H9 (cell line): ENCODE data around the gene RADIL. TPM values are rescaled to one million over a fixed set of nuclear protein-coding genes. Genes with fewer than 3 reads are reported as not detected.

ENCODE experiments used
- DNase-seq: peaks from one replicate; pipeline ENCODE4 v3.0.0-alpha.2; 2017
- H2AFZ ChIP-seq: one replicate; pipeline ENCODE4 v1.6.1; 2013; ENCODE audit warnings: mild to moderate bottlenecking, low read length, control low read depth, moderate library complexity
- H2AK5ac ChIP-seq: 2 replicates; pipeline ENCODE4 v1.6.1; 2013; ENCODE audit warnings: low read length, control low read depth, mixed read lengths; ENCODE audit not compliant: insufficient read length
- H2BK120ac ChIP-seq: one replicate; pipeline ENCODE4 v1.6.1; 2013; ENCODE audit warnings: low read depth, mild to moderate bottlenecking, low read length, control low read depth, inconsistent platforms; ENCODE audit not compliant: poor library complexity, severe bottlenecking
- H2BK12ac ChIP-seq: 2 replicates; pipeline ENCODE4 v1.6.1; 2013; ENCODE audit warnings: low read length, control low read depth, mixed read lengths, low read depth; ENCODE audit not compliant: insufficient read length
- H2BK15ac ChIP-seq: 2 replicates; pipeline ENCODE4 v1.6.1; 2013; ENCODE audit warnings: low read depth, low read length, control low read depth
- H2BK20ac ChIP-seq: one replicate; pipeline ENCODE4 v1.6.1; 2013; ENCODE audit warnings: low read depth, mild to moderate bottlenecking, low read length, control low read depth, inconsistent platforms; ENCODE audit not compliant: poor library complexity, severe bottlenecking
- H2BK5ac ChIP-seq: 2 replicates; pipeline ENCODE4 v1.6.1; 2013; ENCODE audit warnings: low read length, control low read depth, mixed read lengths; ENCODE audit not compliant: insufficient read length
- H3K14ac ChIP-seq: 2 replicates; pipeline ENCODE4 v1.6.1; 2013; ENCODE audit warnings: low read length, control low read depth; ENCODE audit not compliant: insufficient read depth
- H3K18ac ChIP-seq: 2 replicates; pipeline ENCODE4 v1.6.1; 2013; ENCODE audit warnings: low read depth, mild to moderate bottlenecking, mixed read lengths, low read length, control low read depth; ENCODE audit not compliant: insufficient read length
- H3K23ac ChIP-seq: 2 replicates; pipeline ENCODE4 v1.6.1; 2013; ENCODE audit warnings: low read length, control low read depth, mixed read lengths, low read depth; ENCODE audit not compliant: insufficient read length
- H3K23me2 ChIP-seq: 2 replicates; pipeline ENCODE4 v1.6.1; 2013; ENCODE audit warnings: low read depth, mild to moderate bottlenecking, mixed read lengths, low read length, control low read depth; ENCODE audit not compliant: insufficient read length, poor library complexity, severe bottlenecking
- H3K27ac ChIP-seq: 2 replicates; pipeline ENCODE4 v1.5.1; 2013; ENCODE audit warnings: low read length, control low read depth, mixed read lengths, low read depth; ENCODE audit not compliant: insufficient read length
- H3K27me3 ChIP-seq: 2 replicates; pipeline ENCODE4 v1.6.1; 2013; ENCODE audit warnings: low read length, control low read depth, inconsistent platforms; ENCODE audit not compliant: insufficient read depth
- H3K4ac ChIP-seq: 2 replicates; pipeline ENCODE4 v1.6.1; 2013; ENCODE audit warnings: low read depth, mild to moderate bottlenecking, control low read depth, inconsistent platforms, low read length, moderate library complexity
- H3K4me1 ChIP-seq: 2 replicates; pipeline ENCODE4 v1.6.1; 2013; ENCODE audit warnings: low read length, control low read depth, inconsistent platforms; ENCODE audit not compliant: insufficient read depth
- H3K4me2 ChIP-seq: 2 replicates; pipeline ENCODE4 v1.6.1; 2013; ENCODE audit warnings: low read length, control low read depth, mixed read lengths; ENCODE audit not compliant: insufficient read length, insufficient read depth
- H3K56ac ChIP-seq: 2 replicates; pipeline ENCODE4 v1.6.1; 2013; ENCODE audit warnings: low read depth, mild to moderate bottlenecking, mixed read lengths, low read length, control low read depth; ENCODE audit not compliant: insufficient read length
- H3K79me1 ChIP-seq: 2 replicates; pipeline ENCODE4 v1.6.1; 2013; ENCODE audit warnings: low read depth, mild to moderate bottlenecking, moderate library complexity, low read length, control low read depth, inconsistent platforms; ENCODE audit not compliant: insufficient read depth, poor library complexity, severe bottlenecking
- H3K79me2 ChIP-seq: 2 replicates; pipeline ENCODE4 v1.6.1; 2013; ENCODE audit warnings: low read length, control low read depth, inconsistent platforms; ENCODE audit not compliant: insufficient read depth
- H3K9ac ChIP-seq: 2 replicates; pipeline ENCODE4 v1.6.1; 2013; ENCODE audit warnings: low read length, control low read depth, mixed read lengths; ENCODE audit not compliant: insufficient read length; ENCODE audit errors: extremely low read depth
- H3K9me3 ChIP-seq: one replicate; pipeline ENCODE4 v1.6.1; 2013; ENCODE audit warnings: low read depth, low read length, inconsistent platforms; ENCODE audit not compliant: control insufficient read depth
- H3T11ph ChIP-seq: one replicate; pipeline ENCODE4 v1.6.1; 2013; ENCODE audit warnings: mild to moderate bottlenecking, low read length, control low read depth, inconsistent platforms
- H4K20me1 ChIP-seq: one replicate; pipeline ENCODE4 v1.6.1; 2013; ENCODE audit not compliant: control insufficient read depth, insufficient read length, insufficient read depth
- H4K5ac ChIP-seq: 2 replicates; pipeline ENCODE4 v1.6.1; 2013; ENCODE audit warnings: low read depth, mild to moderate bottlenecking, mixed read lengths, low read length, control low read depth; ENCODE audit not compliant: insufficient read length
- H4K8ac ChIP-seq: replicated peaks from 2 replicates; pipeline ENCODE4 v1.6.1; 2013; ENCODE audit warnings: low read length, control low read depth, mixed read lengths, low read depth; ENCODE audit not compliant: insufficient read length
- H4K91ac ChIP-seq: 2 replicates; pipeline ENCODE4 v1.6.1; 2013; ENCODE audit warnings: low read depth, mild to moderate bottlenecking, moderate library complexity, mixed read lengths, low read length, control low read depth; ENCODE audit not compliant: insufficient read length
- H3K27ac Mint-ChIP-seq, 3 experiments: 2 replicates in 2 of 3; 3 replicates in 1 of 3; pipeline ENCODE4 v1.8.0; 2020 to 2021; ENCODE audit warnings: mixed read lengths in 3 of 3, mild to moderate bottlenecking in 1 of 3, moderate library complexity in 1 of 3
- H3K27me3 Mint-ChIP-seq: 2 replicates; pipeline ENCODE4 v1.8.0; 2021; ENCODE audit warnings: low read depth, mild to moderate bottlenecking, moderate library complexity, mixed read lengths
- H3K36me3 Mint-ChIP-seq, 3 experiments: 2 replicates in 2 of 3; 3 replicates in 1 of 3; pipeline ENCODE4 v1.8.0; 2020 to 2021; ENCODE audit warnings: low read depth in 3 of 3, mixed read lengths in 3 of 3; ENCODE audit not compliant: insufficient read depth in 1 of 3
- H3K4me1 Mint-ChIP-seq, 2 experiments: 2 replicates each; pipeline ENCODE4 v1.8.0; 2020; ENCODE audit warnings: mixed read lengths in 2 of 2
- H3K4me3 Mint-ChIP-seq, 2 experiments: 2 replicates in 1 of 2; 3 replicates in 1 of 2; pipeline ENCODE4 v1.8.0; 2020 to 2021; ENCODE audit warnings: mild to moderate bottlenecking in 2 of 2, mixed read lengths in 2 of 2, moderate library complexity in 1 of 2
- H3K9me3 Mint-ChIP-seq, 2 experiments: 2 replicates in 1 of 2; 3 replicates in 1 of 2; pipeline ENCODE4 v1.8.0; 2020; ENCODE audit warnings: mild to moderate bottlenecking in 2 of 2, mixed read lengths in 2 of 2, moderate library complexity in 1 of 2
- WGBS: extraction: QIAGEN DNeasy Blood & Tissue Kit; methylation state at CpG from one replicate; pipeline ENCODE4 v1.1.7; 2013; ENCODE audit warnings: missing lambda C conversion rate, low lambda C conversion rate, mixed read lengths; ENCODE audit not compliant: insufficient read length; ENCODE audit errors: extremely low coverage; 5-methylcytosine and 5-hydroxymethylcytosine counted together
- total RNA-seq: library from RNA; stranded (reverse); gene quantifications from 2 replicates; pipeline ENCODE4 v1.2.1, GENCODE V29; 2021
- TF ChIP-seq, protein P1 (sequence below): fragments of 200-600 bp; sonication (generic); conservative IDR thresholded peaks from 3 replicates; pipeline ENCODE4 v1.8.0; 2021; ENCODE audit warnings: antibody characterized with exemption, mild to moderate bottlenecking

The RADIL gene
- total RNA-seq, 1 experiment from 2014 or later = 4.7 TPM

DNA sequence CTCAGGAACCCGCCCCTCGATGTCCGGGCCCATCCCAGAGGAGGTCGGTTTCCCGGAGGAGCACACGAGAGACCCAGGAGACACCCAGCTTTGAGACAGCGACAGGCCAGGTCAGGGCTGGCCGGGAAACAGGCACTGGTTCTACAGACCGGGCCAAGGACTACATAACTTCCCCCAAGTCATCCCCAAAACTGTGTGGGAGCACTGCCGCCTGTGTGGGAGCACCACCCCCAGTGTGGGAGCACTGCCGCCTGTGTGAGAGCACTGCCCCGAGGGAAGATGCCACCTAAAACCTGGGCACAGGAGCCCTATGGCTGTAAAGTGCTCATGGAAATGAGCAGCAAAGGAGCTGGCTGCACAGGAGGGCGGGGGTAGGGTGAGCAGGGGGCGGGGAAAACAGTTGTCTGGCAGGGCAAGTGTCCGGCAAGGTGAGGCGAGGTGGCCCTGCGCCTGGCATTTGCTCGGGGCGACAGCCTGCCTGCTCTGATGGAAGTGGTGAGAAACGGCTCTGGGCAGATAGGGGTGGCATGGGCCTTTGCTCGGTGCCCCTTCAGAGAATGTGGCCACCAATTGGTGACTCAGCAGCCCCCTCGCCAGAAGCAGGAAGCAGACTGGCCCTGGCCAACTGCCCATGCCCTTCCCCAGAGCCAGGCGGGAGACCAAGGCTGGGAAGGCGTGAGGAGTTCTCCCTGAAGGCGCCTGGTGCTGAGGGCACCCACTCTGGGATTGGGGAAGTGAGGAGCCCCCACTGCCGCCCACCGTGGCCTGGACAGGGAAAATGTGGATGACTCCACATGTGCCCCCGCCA lies 47.9 kb downstream of the RADIL start:
- no peak overlapping the region for H2BK20ac ChIP-seq
- H2BK12ac ChIP-seq = no peak overlapping the region
- WGBS = no CpG with 5 or more reads among the region's 28 CpGs
- H2BK5ac ChIP-seq = no peak overlapping the region
- no peak overlapping the region for H4K5ac ChIP-seq
- H3K4me1 Mint-ChIP-seq = peaks cover 0 to 7% of the 10 kb centered on the region in 2 experiments; a peak in 3 of 4 replicates
- no peak overlapping the region for H3K27ac Mint-ChIP-seq
- no peaks in the 10 kb centered on the region for H3K23me2 ChIP-seq
- H4K20me1 ChIP-seq = no peaks in the 10 kb centered on the region
- H3K4ac ChIP-seq = no peak overlapping the region
- H3K4me2 ChIP-seq = no peak overlapping the region
- no peak overlapping the region for H3K18ac ChIP-seq
- H3K9me3 Mint-ChIP-seq = no peaks in the 10 kb centered on the region
- no peaks in the 10 kb centered on the region for H3K79me1 ChIP-seq
- no peak overlapping the region for H4K91ac ChIP-seq
- H3K23ac ChIP-seq = no peak overlapping the region
- H3K56ac ChIP-seq = no peak overlapping the region
- no peak overlapping the region for H3T11ph ChIP-seq
- no peak overlapping the region; a peak in 1 of 5 replicates for H3K4me3 Mint-ChIP-seq
- H3K27me3 ChIP-seq = no peaks in the 10 kb centered on the region
- H3K9me3 ChIP-seq = no peaks in the 10 kb centered on the region
- no peak overlapping the region for H3K14ac ChIP-seq
- H4K8ac ChIP-seq = no peak overlapping the region
- H3K9ac ChIP-seq = no peak overlapping the region
- H2BK15ac ChIP-seq = no peak overlapping the region
- DNase-seq = no peak
- no peak overlapping the region for H2AK5ac ChIP-seq
- no peaks in the 10 kb centered on the region for H3K36me3 Mint-ChIP-seq
- no peak overlapping the region for H2BK120ac ChIP-seq
- H2AFZ ChIP-seq = no peak overlapping the region
- no peaks in the 10 kb centered on the region for H3K4me1 ChIP-seq
- H3K27me3 Mint-ChIP-seq = no peaks in the 10 kb centered on the region; the same call in 1 of the 2 replicates
- H3K27ac ChIP-seq = no peak overlapping the region
- H3K79me2 ChIP-seq = no peaks in the 10 kb centered on the region
- TF ChIP-seq, protein P1, sequence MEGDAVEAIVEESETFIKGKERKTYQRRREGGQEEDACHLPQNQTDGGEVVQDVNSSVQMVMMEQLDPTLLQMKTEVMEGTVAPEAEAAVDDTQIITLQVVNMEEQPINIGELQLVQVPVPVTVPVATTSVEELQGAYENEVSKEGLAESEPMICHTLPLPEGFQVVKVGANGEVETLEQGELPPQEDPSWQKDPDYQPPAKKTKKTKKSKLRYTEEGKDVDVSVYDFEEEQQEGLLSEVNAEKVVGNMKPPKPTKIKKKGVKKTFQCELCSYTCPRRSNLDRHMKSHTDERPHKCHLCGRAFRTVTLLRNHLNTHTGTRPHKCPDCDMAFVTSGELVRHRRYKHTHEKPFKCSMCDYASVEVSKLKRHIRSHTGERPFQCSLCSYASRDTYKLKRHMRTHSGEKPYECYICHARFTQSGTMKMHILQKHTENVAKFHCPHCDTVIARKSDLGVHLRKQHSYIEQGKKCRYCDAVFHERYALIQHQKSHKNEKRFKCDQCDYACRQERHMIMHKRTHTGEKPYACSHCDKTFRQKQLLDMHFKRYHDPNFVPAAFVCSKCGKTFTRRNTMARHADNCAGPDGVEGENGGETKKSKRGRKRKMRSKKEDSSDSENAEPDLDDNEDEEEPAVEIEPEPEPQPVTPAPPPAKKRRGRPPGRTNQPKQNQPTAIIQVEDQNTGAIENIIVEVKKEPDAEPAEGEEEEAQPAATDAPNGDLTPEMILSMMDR = no peak
